Femur (tissue), 1 donor: Measurements from ENCODE around the gene FAM228B.
A peak's percentile ranks its signal among the peaks of the same experiment; 100 is the strongest.
"Not testable (repeated sequence)": the region's sequence is repeated elsewhere in the genome, so short reads cannot be mapped to it uniquely, and the experiment has no call there.

ENCODE experiments used
- DNase-seq: peaks from one replicate; pipeline ENCODE4 v3.0.0-alpha.2; 2017

Gene FAM228B

DNA sequence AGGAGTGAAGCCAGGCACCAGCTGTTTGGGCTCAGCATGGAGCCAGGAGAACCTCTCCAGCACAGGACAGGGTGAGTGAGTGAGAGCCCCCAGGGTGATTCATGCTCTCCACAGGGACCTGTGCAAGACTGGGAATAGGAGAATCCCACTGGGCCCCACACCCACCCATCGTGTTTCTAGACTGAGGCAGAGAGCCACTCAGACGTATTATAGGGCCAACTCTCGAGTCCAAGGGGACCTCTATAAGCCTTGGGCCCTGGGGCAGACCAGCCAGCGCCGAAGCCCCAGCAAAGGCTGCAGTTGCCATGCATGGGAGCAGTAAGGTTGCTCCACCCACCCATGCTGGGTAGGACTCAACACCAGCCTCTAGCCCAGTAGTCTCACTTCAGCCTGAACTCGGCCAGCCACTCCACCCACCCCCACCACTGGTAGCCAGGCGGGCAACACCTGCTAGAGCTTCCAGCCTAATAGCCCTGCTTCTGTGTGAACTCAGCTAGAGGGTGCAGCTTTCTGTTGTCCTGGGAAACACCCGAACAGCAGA is 19.1 kb upstream of the FAM228B start:
- DNase-seq = no peak

DNA sequence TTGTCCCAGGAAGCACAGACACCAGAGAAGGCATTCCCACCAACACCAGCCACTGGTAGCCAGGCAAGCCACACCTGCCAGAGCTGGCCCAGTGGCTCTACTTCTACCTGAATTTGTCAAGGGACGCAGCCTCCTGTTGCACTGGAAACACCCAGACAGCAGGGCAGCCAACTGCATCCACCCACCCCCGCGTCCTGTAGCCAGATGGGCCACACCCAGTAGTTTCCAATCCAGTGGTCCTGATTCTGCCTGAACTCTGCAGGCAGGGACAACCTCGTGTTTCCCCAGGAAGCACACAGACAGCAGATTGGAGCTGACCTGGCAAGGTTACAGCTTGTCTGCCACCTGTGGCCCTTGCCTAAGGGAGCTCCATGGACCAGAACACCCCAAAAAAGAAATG is 18.4 kb upstream of the FAM228B start:
- DNase-seq = no peak

DNA sequence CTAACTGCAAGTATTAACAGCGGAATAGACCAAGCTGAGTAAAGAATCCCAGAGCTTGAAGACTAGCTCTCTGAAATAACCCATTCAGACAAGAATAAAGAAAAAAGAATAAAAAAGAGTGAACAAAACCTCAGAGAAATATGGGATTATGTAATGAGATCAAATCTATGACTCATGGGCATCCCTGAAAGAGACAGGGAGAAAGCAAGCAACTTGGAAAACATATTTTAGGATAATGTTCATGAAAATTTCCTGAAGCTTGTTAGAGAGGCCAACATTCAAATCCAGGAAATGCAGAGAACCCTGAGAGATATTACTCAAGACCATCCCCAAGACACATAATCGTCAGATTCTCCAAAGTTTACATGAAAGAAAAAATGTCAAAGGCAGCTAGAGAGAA is 17.5 kb upstream of the FAM228B start:
- no peak for DNase-seq

DNA sequence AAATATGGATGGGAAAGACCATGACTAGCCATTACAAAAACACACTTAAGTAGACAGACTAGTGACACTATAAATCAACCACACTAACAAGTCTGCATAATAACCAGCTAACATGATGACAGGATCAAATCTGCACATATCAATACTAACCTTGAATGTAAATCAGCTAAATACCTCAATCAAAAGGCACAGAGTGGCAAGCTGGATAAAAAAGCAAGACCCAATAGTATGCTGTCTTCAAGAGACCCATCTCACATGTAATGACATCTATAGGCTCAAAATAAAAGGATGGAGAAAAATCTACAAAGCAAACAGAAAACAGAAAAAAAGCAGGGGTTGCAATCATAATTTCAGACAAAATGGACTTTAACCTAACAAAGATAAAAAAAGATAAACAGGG is 16.5 kb upstream of the FAM228B start:
- DNase-seq = no peak

DNA sequence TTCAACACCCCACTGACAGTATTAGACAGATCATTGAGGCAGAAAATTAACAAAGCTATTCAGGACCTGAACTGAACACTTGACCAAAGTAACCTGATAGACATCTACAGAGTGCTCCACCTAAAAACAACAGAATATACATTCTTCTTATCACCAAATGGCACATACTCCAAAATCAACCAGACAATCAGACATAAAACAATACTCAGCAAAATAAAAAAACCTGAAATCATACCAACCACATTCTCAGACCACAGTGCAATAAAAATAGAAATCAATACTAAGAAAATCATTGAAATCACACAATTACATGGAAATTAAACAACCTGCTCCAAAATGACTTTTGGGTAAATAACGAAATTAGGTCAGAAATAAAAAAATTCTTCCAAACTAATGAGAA is 15.9 kb upstream of the FAM228B start:
- no peak for DNase-seq

DNA sequence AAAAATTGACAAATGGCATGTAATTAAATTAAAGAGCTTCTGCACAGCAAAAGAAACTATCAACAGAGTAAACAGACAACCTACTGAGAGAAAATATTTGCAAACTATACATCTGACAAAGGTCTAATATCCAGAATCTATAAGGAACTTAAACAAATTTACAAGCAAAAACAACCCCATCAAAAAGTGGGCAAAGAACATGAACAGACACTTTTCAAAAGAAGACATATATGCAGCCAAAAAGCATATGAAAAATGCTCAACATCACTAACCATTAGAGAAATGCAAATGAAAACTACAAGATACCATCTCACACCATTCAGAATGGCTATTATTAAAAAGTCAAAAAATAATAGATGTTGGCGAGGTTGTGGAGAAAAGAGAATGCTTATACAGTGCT is 13.8 kb upstream of the FAM228B start:
- not testable (repeated sequence) for DNase-seq

DNA sequence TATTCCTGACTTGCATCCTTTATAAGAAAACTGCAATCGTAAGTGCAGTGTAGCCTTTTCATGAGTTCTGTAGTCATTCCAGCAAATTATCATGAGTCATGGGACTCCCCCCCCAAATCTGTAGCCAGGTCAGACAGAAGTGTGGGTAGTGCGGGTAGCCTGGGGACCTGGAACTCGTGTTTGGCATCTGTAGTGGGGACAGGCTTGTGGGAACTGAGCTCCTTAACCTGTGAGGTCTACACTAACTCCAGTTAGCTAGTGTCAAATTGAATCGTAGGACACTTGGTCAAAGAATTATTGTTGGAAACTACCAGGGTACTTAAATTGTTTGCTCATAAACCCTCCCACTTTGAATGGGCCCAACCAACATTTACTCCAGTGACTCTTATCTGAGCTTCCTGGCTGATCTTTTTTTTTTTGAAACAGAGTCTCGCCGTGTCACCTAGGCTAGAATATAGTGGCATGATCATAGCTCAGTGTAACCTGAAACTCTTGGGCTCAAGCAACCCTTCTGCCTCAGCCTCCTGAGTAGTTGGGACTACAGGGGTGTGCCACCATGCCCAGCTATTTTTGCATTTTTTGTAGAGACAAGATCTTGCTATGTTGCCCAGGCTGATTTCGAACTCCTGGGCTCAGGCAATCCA is 12.5 kb upstream of the FAM228B start:
- DNase-seq = no peak

DNA sequence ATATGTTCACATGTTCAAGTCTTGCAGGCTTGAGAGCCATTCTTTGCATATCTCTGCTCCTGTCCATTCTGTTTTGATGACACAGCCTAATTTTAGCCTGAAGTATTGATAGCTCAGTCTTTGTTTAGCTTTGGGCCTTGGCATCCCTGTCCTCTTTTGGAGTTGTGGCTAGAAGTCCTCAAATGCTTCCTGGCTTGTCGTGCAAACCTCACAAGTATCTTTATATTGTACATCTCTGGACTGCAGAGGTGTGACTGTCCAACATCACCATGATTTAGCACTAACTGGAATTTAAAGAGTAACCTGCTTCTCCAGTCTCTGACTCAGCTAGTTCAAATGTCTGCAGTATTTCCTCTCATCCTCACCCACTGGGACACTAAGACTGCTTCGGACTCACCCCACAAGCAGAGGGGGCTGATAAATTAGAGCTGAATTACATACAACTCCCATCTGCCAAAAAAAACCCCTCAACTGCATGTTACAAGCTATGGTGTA is 11.8 kb upstream of the FAM228B start:
- DNase-seq = no peak

DNA sequence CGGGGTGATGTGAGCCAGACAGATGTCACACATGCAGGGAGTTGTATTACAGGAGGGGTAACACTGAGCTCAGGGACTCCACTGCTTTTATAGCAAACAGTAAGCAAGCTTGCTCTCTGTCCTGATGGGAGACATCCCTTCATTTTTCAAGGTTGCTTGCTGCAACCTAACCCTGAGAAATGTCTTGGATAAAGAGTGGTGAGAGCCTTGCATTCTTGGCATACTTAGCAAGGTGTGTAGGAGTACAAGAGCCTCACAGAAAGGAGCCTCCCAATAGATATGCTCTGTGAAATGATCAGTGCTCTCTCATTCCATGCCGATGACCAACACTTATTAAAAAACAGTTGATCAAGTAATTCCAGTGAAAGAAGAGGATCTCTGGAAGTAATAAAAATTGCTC is 8.2 kb upstream of the FAM228B start:
- no peak for DNase-seq

DNA sequence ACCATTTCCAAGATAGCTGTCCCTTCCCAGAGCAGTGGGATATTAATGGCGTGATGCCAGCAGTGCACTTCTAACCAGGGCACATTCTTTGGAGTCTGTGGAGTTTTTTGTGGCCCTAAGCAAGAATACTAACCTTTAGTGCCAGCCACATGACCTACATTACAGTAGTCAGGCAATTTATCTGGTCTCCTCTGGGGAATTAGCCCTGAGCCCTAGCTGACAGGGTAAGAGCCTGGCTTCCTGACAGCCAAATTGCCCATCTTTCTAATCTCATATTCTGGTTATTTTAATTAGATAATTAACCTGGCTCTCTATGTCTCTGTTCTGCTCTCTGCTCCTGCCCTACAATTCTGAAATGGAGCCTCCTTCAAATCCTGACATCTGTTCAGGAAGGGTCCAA is 5.4 kb upstream of the FAM228B start:
- no peak for DNase-seq

DNA sequence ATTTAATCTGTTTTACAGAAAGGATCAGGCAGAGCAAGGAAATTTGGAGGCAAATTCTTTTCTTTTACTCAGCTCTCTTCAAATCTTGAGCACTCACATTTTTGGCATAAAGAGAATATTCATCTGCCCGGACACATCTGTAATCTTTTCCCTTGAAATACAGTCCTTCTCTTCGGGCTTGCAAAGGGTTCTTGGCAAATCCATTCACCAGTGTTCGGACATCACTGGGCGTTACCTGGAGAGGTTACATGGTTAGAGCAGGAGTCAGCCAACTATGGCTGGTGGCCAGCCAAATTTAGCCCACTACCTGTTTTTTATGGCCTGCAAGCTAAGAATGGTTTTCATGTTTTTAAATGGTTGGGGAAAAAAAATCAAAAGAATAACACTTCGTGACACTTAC is 2.2 kb upstream of the FAM228B start:
- DNase-seq = peak; percentile 76

DNA sequence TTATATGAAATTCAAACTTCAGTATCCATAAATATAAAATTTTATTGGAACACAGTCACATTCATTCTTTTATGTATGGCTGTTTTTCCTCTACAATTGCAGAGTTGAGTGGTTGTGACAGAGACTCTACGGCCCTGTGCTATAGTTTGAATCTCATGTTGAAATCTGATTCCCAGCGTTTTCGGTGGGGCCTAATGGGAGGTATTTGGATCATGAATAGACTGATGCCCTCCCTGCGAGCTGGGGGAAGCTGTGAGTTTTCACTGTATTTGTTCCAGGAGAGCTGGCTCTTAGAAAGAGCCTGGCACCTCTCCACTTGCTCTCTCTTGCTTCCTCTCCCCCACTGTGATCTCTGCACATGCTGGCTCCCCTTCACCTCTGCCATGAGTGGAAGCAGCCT is 1.8 kb upstream of the FAM228B start:
- peak; percentile 66 for DNase-seq

DNA sequence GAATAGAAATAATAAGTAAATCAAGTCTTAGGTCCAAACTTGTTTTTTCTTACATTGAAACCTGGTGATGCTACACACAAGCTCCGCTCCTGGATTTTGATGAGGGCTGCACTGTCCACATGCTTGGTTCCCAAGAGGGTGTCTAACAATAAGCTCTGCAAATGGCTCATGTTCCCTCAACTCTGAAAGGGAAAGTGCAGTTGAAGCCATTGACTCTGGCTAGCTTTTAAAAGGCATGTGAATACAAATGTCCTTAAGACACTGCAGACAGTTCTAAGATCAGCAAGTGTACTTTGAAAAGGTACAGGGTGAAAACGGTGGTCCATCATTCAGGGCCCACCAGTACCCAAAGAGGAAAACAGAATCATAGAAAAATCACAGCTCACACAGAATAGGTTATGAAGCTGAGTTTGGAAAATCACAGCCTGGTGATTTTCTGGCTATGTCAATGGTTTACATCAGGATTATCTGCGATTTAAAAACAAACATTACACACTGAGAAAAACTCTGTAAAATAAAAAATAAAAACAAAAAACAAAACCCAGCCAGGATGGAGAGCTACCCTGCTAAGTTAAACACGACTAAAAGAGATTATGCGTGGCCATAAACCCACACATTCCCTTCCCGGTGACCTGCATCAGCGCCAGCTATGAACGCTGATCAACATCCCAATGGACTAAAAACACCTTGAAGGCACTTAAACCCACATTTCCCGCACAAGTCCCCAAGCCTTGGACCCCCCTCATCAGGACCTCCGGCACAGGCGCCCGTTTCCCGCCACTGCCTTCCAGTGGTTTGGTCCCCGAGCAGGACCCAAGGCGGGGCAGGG is 689 bp upstream of the FAM228B start:
- DNase-seq = no peak

DNA sequence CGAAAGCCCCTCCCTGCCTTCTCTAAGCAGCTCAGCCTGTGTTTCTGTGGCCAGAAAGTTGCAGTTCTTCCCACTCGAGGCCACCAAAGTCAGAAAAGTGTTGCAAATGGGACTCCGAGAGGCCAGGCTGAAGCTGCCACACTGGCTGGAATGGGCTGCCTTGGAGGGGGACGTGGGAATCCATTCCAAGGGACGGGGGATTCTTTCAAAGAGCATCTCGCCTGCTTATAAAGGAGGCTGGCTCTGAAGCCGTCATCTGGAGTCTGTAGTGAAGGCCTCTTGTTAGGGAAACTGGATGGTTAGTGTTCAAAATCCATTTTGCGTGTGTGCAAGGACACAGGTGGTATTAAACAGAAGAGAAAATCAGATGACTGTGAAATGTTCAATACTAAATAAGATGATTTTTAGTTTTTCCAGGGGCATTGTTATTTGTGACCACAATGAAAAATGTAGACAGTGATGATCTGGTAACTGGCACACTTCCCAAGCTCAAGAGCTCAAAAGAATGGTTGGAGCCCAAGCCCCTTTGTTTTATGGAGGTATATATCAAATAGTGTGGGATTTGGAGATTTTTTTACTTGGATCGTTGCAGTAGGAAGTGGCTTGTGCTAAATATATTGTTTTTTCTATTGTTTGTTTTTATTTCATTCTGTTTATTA is 782 bp downstream of the FAM228B start:
- DNase-seq = peak; percentile 69

DNA sequence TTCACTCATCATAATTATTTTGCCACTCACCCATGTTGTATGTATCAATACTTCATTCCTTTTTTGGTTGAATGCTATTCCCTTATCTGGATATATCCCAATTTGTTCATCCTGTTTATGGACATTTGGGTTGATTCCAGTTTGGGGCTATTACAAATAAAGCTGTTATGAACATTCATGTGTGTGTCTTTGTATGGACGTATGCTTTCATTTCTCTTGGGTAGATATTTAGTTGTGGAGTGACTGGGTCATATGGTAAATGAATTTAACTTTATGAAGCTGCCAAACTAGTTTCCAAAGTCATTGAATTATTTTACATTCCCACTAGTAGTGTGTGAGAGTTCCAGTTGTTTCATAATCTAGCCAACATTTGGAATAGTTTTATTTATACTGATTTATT is 2.7 kb downstream of the FAM228B start:
- no peak for DNase-seq

DNA sequence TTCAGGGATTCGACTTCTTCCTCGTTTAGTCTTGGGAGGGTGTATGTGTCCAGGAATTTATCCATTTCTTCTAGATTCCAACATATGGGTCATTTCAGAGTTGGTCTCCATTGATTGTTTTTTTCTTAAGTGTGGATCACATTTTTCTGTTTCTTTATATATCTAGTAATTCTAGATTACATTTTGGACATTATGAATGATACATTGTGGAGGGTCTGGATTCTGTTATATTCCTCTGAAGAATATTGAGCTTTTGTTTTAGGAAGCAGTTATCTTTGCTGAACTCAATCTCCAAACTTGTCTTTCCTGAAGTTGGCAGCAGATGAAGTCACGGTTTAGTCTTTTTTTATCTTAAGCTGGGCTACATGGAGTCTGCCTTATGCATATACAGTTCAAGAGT is 9.3 kb downstream of the FAM228B start:
- no peak for DNase-seq

DNA sequence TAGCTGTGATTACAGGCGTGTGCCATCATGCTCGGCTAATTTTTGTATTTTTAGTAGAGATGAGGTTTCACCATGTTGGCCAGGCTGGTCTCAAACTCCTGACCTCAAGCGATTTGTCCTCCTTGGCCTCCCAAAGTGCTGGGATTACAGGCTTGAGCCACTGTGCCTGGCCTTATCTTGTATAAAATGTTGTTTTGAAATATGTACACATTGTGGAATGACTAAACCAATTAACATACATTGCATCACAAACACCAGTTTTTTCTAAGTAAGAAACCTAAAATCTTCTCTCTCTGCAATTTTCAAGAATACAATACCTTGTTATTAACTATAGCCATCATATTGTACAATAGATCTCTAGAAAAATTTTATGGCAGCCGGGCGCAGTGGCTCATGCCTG is 17.0 kb downstream of the FAM228B start:
- DNase-seq = not testable (repeated sequence)

DNA sequence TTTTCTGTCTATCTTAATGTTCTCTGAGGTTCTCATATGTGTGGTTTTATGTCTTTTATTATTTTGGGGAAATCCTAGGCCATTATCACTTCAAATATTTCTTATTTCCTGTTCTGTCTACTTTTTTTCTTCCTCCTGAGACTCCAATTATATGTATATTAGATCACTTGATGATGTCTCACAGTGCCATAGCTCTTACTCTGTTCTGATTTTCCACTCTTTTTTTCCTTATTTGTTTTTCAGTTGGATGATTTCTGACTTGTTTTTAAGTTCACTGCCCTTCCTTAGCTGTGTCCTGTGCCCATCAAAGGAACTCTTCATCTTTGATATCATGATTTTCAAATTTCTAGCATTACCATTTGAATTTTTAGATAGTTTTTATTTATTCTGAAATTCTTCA is 24.1 kb downstream of the FAM228B start:
- DNase-seq = no peak

DNA sequence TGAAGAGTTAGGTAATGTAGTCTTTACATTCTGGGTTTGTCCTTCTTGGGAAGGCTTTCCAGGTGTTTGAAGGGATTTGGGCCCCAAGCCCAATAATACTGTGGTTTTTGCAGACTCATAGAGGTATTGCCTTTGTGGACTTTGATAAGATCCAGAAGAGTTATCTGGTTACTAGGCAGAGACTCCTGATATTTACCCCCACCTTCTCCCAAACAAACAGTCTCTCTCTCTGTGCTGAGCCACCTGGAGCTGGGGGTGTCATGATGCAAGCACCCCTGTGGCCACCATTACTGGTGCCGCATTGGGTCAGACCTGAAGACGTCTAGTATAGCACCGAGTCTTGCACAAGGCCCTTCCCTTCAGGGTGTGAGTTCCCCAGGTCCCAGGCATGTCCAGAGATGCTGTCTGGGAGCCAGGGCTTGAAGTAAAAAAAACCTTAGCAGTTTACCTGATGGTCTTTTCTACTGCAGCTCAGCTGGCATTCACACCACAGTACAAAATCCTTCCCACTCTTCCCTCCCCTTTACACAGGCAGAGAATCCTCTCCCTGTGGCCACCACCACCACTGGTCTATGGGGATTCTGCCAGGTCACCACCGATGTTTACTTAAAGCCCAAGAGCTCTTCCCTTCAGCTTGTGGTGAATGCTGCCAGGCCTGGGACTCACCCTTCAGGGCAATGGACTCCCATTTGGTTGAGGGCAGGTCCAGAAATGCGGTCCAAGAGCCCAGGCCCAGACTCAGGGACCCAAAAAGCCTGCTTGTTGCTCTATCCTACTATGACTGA is 29.3 kb downstream of the FAM228B start:
- DNase-seq = no peak

DNA sequence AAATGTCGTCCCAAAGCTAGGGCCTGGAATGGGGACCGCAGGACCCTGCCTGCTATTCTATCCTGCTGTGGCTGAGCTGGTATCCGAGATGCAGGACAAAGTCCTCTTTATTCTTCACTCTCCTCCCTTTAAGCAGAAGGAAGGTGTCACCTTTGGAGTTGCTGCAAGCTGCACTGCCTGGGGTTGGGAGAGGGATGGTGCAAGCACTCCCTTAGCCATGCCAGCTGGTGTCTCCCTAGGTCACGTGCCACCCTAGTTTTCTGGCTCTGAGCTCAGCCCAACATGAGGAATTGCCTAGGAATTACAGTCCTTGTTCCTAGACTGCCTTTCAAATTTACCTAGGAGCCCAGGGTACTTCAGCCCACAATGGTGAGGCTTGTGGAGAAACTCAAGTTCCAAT is 30.2 kb downstream of the FAM228B start:
- no peak for DNase-seq

DNA sequence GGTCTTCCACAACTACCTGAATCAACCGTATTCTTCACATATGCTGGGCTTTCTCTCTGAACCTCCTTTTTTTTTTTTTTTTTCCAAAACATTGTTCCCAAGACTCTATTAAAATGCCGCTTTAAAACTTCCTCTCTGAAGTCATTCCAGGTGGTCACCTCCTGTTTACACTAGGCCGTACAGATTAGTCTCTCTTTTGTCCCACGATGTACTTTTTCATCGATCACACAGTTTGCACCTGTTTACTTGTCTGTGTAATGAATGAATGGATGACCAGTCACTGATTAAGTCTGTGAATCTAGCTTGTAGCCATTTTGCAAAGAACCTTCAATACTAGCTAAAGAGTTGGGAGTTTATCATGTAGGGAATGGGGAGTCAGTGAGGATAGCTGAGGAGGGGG is 34.9 kb downstream of the FAM228B start:
- DNase-seq = no peak

DNA sequence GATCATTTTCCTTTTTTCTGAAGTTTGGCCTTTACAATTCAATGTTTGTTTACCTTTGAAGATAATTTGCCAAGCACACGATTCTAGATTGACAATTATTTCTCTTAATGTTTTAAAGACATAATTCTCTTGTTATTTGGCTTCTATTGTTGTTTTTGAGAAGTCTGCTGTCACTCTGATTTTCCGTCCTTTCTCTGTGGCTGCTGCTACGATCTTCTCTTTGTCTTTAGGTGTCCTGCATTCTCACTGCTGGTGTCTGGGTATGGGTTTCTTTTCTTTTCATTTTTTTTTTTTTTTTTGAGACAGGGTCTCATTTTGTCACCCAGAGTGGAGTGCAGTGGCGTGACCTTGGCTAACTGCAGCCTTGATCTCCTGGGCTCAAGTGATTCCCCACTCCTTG is 36.4 kb downstream of the FAM228B start:
- DNase-seq = no peak

DNA sequence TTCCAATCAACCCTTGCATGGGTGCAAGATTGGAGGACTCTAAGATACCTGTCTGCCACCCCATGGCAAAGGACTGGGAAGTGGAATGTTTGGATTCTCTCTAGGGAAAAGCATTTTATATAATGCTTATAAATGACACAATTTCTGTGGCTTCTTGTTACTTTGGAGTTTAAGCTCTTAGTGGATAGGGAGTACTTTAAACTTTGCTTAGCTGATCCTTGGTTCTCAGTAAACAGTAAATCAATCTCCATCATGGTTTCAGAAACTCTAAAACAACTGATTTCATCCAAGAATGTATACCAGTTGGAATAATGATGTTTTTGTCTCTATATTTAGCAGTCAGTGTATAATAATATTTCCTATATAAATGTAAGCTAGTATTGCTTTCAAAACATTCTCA is 37.5 kb downstream of the FAM228B start:
- no peak for DNase-seq
